IMR-90 (cell line): ENCODE results near the gene SFXN2.

Experiments used
- BHLHE40 ChIP-seq: fragments of 150-350 bp; IDR thresholded peaks from 2 replicates; pipeline ENCODE4 v1.6.1; 2016; ENCODE audit warnings: mild to moderate bottlenecking, low read depth, low read length
- CEBPB ChIP-seq: IDR thresholded peaks from 2 replicates; pipeline ENCODE4 v1.6.1; 2012; ENCODE audit warnings: low read depth, low read length, improper control_type of control experiment
- CTCF ChIP-seq: conservative IDR thresholded peaks from 2 replicates; pipeline ENCODE4 v1.5.1; 2012; ENCODE audit warnings: mild to moderate bottlenecking, low read depth, low read length, improper control_type of control experiment
- ELK1 ChIP-seq: fragments of 150-350 bp; IDR thresholded peaks from 2 replicates; pipeline ENCODE4 v1.6.1; 2016; ENCODE audit warnings: low read depth, mild to moderate bottlenecking, low read length, moderate library complexity, borderline replicate concordance
- NFE2L2 ChIP-seq: fragments of 150-350 bp; IDR thresholded peaks from 2 replicates; pipeline ENCODE4 v1.6.1; 2016; ENCODE audit warnings: low read depth, mild to moderate bottlenecking, low read length
- POLR2A ChIP-seq: IDR thresholded peaks from 2 replicates; pipeline ENCODE4 v1.6.1; 2012; ENCODE audit warnings: mild to moderate bottlenecking, low read depth, low read length
- RAD21 ChIP-seq: IDR thresholded peaks from 2 replicates; pipeline ENCODE4 v1.6.1; 2012; ENCODE audit warnings: low read length, improper control_type of control experiment
- RCOR1 ChIP-seq: IDR thresholded peaks from 2 replicates; pipeline ENCODE4 v1.6.1; 2012; ENCODE audit warnings: mild to moderate bottlenecking, low read length, improper control_type of control experiment; ENCODE audit not compliant: insufficient replicate concordance
- RFX5 ChIP-seq: IDR thresholded peaks from 2 replicates; pipeline ENCODE4 v1.8.0; 2012; ENCODE audit warnings: low read depth, mild to moderate bottlenecking, low read length, moderate library complexity
- TF ChIP-seq, protein P1 (sequence below): fragments of 150-350 bp; IDR thresholded peaks from 2 replicates; pipeline ENCODE4 v1.6.1; 2017; ENCODE audit warnings: mild to moderate bottlenecking, antibody characterized with exemption, low read length, low read depth

DNA sequence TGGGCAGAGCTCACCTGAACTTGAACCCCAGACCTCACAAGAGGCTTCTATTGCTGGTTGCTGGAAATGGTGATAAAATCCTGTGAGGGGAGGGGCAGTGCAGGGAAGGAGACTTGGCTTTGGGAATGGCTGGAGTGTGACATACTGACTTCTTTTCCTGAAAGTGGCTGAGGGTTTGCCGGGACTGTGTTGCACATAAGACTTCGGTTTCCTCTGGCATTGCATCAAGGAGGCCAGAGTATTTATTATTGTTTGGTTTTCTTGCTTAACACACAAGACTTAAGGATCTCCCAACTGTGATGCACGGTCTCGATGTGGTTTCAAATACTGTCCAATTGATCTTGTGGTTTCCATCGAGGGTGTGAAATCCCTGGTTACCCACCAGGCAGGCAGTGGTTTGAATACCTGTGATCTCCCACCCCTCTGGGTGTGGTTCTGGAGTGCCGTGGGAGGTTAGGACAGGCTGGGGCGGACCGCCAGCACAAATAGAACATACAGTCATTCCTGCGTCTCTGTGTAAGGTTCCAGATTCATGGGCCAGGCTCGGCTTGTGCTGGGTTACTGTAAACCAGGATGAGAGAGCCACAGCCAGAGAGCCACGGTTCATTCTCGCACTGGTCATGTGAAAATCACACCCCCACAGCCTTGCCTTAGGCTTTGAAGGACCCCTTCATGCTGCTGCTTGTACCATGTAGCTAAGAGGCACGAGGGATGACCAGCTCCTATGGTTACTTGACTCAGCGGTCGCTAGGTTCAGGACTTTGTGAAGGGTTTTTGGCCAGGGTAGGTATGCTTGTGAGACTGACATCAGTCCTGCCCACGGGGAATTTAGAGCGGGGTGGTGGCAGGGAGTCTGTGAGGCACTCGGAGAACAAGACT lies 68.5 kb downstream of the SFXN2 start:
- no peak for TF ChIP-seq ELK1
- no peak for TF ChIP-seq CTCF
- no peak for TF ChIP-seq POLR2A
- TF ChIP-seq BHLHE40 = peak; percentile 91
- TF ChIP-seq, protein P1, sequence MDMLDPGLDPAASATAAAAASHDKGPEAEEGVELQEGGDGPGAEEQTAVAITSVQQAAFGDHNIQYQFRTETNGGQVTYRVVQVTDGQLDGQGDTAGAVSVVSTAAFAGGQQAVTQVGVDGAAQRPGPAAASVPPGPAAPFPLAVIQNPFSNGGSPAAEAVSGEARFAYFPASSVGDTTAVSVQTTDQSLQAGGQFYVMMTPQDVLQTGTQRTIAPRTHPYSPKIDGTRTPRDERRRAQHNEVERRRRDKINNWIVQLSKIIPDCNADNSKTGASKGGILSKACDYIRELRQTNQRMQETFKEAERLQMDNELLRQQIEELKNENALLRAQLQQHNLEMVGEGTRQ = no peak
- TF ChIP-seq RAD21 = no peak; the same call in 1 of the 2 replicates
- TF ChIP-seq NFE2L2 = no peak
- TF ChIP-seq RCOR1 = peak; percentile 64
- TF ChIP-seq CEBPB = peak; percentile 98
- TF ChIP-seq RFX5 = no peak
